Dendritic cell treated with granulocyte-macrophage colony-stimulating factor and Interleukin-4, amounts not matched to agents 40 ng/mL and 50 ng/mL, for 4 days (primary cell): ENCODE results near the gene FKBP1B.
"Not testable (repeated sequence)": the region's sequence is repeated elsewhere in the genome, so short reads cannot be mapped to it uniquely, and the experiment has no call there.

ENCODE experiments used
- H3K27ac Mint-ChIP-seq: one replicate; pipeline ENCODE4 v1.8.0; 2022; ENCODE audit warnings: mild to moderate bottlenecking, mixed read lengths
- H3K27me3 Mint-ChIP-seq: one replicate; pipeline ENCODE4 v1.8.0; 2022; ENCODE audit warnings: mild to moderate bottlenecking, mixed read lengths
- H3K36me3 Mint-ChIP-seq: one replicate; pipeline ENCODE4 v1.8.0; 2022; ENCODE audit warnings: low read depth, mixed read lengths
- H3K4me1 Mint-ChIP-seq: one replicate; pipeline ENCODE4 v1.8.0; 2022; ENCODE audit warnings: low read depth, mixed read lengths
- H3K4me3 Mint-ChIP-seq: one replicate; pipeline ENCODE4 v1.8.0; 2022; ENCODE audit warnings: mild to moderate bottlenecking, moderate library complexity, mixed read lengths
- H3K9me3 Mint-ChIP-seq: one replicate; pipeline ENCODE4 v1.8.0; 2022; ENCODE audit warnings: mixed read lengths
- intact Hi-C: fragments of 100-400 bp; cut with micrococcal nuclease; formaldehyde crosslinking; loops from one replicate; pipeline ENCODE4 v1.15.0; 2022

FKBP1B gene

DNA sequence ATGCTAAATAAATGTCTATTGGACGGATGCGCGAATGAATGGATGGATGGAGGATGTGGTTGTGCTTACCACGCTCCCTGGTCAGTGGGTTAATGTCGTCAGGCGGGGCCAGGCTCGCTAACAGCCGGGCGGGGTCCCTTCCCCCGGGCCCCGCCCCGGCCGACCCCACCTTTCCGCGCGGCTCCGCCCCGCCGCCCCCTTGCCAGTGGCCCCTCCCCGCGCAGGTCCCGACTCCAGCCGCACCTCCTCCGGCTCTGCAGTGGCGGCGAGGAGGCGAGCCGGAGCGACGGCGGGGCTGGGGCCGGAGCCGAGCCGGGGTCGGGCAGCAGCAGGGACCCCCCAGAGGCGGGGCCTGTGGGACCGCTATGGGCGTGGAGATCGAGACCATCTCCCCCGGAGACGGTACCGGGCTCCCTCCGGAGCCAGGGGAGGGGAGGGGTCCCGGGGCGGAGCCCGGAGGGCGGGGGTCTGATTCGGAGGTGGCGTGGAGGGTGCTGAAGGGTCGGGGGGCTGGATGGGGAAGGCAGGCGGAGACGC, at the start of gene FKBP1B:
FKBP1B (plus strand) TSS at position 257 of the 537 bp plus-strand sequence; CDS start at position 366, 109 bp downstream.
- H3K9me3 Mint-ChIP-seq, result no peaks in the 10 kb centered on the region
- peaks cover 19% of the 10 kb centered on the region for H3K27me3 Mint-ChIP-seq
- H3K4me1 Mint-ChIP-seq, result peaks cover 19% of the 10 kb centered on the region
- peaks cover 8% of the 10 kb centered on the region for H3K36me3 Mint-ChIP-seq
- no peak within 1 kb of the TSS for H3K27ac Mint-ChIP-seq
- intact Hi-C loops, result no loop called here
- no peak within 1 kb of the TSS for H3K4me3 Mint-ChIP-seq

DNA sequence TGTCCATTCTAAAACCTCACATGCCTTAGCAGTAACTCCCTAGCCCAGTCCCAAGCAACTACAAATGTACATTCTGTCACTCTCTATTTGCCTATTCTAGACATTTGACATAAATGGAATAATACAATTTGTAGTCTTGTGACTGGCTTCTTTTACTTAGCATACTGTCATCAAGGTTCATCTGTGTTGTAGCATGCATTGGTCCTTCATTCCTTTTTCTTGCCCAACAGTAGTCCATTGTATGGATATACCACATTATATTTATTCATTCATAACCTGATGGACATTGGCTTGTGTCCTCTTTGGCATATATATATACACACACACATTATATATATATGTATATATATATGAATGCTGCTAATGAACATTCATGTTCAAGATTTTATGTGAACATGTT, 41.8 kb upstream of the FKBP1B start:
- Mint-ChIP-seq H3K27me3 (peaks cover 45% of the 10 kb centered on the region), H3K4me3 (no peak overlapping the region), H3K36me3 (no peaks in the 10 kb centered on the region), H3K4me1 (peaks cover 4% of the 10 kb centered on the region), H3K9me3 (no peaks in the 10 kb centered on the region), H3K27ac (no peak overlapping the region)
- intact Hi-C loops, result no loop called here

DNA sequence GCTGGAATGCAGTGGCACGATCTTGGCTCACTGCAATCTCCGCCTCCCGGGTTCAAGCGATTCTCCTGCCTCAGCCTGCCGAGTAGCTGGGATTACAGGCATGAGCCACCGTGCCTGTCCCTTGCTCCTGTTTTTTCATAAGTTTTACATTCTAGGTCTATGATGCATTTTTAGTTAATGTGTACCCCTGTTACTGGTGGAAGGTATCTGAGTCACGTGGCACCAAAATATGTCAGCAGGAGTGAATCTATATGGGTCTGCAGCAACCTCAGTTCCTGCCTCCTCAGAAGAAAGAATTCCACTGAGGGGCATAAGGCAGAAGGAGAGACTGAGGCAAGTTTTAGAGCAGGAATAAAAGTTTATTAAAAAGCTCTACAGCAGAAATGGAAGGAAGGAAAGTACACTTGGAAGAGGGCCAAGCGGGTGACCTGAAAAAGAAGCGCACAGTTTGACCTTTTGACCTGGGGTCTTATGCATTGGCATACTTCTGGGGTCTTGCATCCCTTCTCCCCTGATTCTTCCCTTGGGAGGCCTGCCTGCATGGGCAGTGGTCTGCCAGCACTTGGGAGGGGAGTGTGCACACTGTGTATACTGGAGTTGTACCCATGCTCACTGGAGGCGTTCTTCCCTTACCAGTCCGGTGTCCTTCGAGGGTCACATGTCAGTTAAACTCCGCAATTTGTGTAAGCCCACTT, 40.7 kb upstream of the FKBP1B start:
- H3K4me3 Mint-ChIP-seq, result no peak overlapping the region
- intact Hi-C loops, result no loop called here

DNA sequence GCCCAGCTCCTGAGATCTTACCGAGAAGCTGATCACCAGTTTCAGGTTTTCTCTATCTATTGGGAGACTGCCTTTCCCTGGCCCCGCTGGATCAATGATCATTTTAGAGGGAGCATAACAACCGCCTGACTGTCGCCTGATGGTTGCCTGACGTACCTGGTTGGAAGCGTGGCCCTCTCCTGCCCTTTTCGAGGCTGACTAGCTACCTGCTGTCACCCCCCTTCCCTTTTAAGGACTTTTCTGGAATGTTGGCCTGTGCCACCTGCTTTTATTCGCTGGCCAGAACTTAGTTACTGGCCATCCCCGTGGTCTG, 40.2 kb upstream of the FKBP1B start:
- no peak overlapping the region for H3K27ac Mint-ChIP-seq
- no peak overlapping the region for H3K4me3 Mint-ChIP-seq
- peaks cover 49% of the 10 kb centered on the region for H3K27me3 Mint-ChIP-seq
- H3K9me3 Mint-ChIP-seq, result no peaks in the 10 kb centered on the region
- H3K36me3 Mint-ChIP-seq, result no peaks in the 10 kb centered on the region
- intact Hi-C loops, result no loop called here
- H3K4me1 Mint-ChIP-seq, result peaks cover 9% of the 10 kb centered on the region

More for the DNA sequence above, 40.7 kb upstream of the FKBP1B start:
- H3K27ac Mint-ChIP-seq, result no peak overlapping the region
- H3K4me1 Mint-ChIP-seq, result peaks cover 9% of the 10 kb centered on the region
- H3K27me3 Mint-ChIP-seq, result peaks cover 49% of the 10 kb centered on the region
- no peaks in the 10 kb centered on the region for H3K36me3 Mint-ChIP-seq
- H3K9me3 Mint-ChIP-seq, result no peaks in the 10 kb centered on the region

DNA sequence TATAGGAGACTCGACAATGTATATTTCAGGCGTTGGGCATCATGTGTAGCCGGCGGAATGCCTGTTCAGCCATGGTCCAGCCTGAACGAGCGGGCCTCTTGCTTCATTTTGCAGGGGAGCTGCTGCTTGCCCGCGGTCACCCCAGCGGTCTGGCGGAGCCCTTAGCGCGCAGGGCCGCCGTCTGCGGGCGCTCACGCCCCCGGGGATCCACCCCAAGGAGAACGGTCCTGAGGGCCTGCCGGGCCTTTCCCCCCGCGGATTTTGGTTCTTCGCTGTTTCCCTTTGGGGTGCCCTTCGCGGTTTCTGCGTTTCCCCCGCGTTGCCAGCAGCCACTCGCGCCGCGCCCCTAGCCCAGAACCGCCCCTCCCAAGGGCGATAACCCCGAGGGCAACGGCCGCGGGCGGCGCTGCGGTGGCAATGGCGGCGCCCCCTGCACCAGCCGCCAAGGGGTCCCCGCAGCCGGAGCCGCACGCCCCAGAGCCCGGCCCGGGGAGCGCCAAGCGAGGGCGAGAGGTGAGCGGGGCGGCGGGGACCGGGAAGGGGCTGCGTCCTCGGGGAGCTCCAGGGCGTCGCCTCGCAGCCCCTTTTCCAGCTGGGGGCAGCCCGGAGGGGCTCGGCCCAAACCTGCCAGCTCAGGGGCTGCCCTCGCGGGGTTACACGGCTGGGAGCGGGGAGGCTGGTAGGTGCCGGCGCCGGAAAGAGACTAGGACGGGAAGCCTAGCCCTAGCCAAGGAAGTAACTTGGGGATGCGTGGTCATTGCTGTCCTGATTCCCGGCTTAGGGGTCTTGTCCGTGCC, 39.7 kb upstream of the FKBP1B start, which contains the start of gene MFSD2B:
MFSD2B (plus strand) TSS at position 406 of the 797 bp plus-strand sequence; CDS start at position 418, 12 bp downstream.
- H3K9me3 Mint-ChIP-seq, result no peaks in the 10 kb centered on the region
- no peak within 1 kb of the TSS for H3K27ac Mint-ChIP-seq
- H3K36me3 Mint-ChIP-seq, result no peaks in the 10 kb centered on the region
- peak within 1 kb of the TSS; percentile 57 for H3K4me3 Mint-ChIP-seq
- H3K27me3 Mint-ChIP-seq, result peaks cover 49% of the 10 kb centered on the region
- intact Hi-C loops, result no loop called here
- H3K4me1 Mint-ChIP-seq, result peaks cover 9% of the 10 kb centered on the region

DNA sequence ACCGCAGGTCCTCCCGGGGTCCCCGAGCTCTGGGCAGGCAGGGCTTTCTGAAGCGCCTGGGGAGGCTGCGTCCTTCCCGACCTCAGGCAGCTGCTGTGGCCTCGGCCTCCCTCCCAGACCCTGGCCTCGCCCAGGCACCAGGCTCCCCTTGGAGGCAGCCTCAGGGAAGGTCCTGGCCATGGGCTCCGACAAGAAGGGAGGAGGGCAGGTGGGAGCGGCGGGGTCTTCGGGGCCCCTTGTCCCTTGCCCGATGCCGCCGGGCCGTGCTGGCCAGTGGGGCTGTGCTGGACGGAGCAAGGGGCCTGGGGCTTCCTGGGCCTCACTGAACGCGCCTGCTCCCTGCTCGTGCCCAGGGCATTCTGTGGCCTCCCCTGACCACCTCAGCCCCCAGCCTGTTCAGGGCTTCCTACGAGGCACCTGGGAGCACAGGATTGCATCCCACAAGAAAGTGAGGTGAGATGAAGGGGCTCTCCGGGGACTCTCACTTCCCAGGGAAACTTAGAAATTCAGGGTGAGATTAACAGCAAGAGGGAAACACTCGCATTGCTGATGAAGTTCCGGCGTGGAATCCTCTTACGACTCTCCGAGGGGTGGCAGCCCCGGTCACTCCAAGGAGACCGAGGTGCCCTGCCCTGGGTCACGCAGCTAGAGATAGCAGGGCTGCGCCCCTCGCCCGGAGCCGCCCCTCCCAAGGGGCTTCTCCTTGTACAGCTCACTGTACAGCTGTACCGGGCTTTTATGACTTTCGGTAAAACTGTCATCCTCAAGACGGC, 38.9 kb upstream of the FKBP1B start:
- Mint-ChIP-seq H3K4me3 (peak overlapping the region; percentile 57), H3K27ac (no peak overlapping the region), H3K4me1 (peaks cover 9% of the 10 kb centered on the region), H3K9me3 (no peaks in the 10 kb centered on the region), H3K27me3 (peaks cover 49% of the 10 kb centered on the region), H3K36me3 (no peaks in the 10 kb centered on the region)
- intact Hi-C loops, result no loop called here

DNA sequence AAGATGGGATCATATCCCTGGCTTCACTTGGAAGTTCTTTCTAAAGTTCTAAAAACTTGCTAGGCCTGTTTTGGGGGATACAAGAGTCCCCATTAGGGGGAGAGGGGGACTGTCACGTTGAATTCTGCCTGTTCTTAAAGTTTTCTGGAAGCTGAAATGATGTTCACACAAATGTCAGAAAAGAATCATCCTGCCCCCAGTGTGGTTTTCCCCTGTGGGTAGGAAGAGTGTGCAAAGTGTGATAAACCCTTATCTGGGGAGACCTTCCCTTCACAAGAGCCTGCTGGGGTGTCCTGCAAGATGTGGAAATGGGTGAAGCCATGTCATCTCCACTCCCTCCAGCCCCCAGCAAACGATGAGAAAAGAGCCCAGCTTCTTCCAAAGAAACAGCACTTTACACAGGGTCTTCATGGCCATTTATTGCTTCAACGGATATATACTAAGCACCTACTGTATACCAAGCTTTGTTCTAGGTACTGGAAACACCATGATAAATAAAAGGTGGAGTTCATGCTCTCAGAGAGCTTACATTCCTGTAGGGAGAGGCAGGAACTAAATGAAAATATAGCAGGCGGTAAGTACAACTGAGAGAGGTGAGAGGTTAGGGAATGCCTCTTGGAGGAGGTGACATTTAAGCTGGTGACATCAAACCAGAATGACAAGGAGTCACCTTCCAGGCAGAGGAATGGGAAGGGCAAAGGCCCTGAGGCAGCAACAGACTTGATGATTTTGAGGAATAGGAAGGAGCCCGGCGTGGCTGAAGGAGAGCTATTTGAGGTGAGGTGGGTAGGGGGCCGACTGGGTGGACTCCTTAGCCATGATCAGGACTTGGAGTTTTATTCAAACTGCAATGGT, 38.1 kb upstream of the FKBP1B start:
- no peaks in the 10 kb centered on the region for H3K36me3 Mint-ChIP-seq
- no peak overlapping the region for H3K4me3 Mint-ChIP-seq
- no peak overlapping the region for H3K27ac Mint-ChIP-seq
- peaks cover 9% of the 10 kb centered on the region for H3K4me1 Mint-ChIP-seq
- peaks cover 49% of the 10 kb centered on the region for H3K27me3 Mint-ChIP-seq
- intact Hi-C loops, result no loop called here
- H3K9me3 Mint-ChIP-seq, result no peaks in the 10 kb centered on the region

DNA sequence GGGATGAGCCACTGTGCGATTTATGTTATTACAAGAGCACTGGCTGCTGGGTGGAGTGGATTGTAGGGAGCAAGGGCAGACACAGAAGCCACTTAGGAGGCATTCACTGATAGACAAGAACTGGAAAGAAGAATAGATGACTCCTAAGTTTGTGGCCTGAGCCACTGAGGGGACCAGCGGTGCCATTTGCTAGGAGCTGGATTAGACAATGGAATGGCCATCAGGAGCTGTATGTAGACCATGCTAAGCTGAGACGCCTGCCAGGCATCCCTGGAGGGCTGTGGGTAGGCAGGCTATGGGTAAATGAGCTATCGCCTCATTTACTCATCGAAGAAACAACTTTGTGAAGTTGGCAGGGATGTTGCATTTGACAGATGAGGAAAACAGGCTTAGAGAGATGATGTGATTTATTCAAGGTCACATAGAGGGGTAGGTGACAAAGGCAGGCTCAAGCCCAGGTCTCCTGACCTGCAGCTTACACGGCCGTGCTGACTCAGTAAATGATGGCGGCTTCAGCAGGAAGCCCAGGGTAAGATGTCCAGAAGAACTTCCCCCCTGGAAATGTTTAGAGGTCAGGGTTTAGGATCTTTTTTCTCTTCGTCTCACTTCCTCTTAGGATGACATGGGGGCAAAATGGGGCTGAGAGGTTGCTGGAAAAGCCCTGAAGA, 36.9 kb upstream of the FKBP1B start:
- Mint-ChIP-seq H3K4me3 (no peak overlapping the region), H3K27ac (no peak overlapping the region), H3K27me3 (peaks cover 49% of the 10 kb centered on the region), H3K9me3 (no peaks in the 10 kb centered on the region), H3K4me1 (peaks cover 9% of the 10 kb centered on the region), H3K36me3 (no peaks in the 10 kb centered on the region)
- intact Hi-C loops, result no loop called here

DNA sequence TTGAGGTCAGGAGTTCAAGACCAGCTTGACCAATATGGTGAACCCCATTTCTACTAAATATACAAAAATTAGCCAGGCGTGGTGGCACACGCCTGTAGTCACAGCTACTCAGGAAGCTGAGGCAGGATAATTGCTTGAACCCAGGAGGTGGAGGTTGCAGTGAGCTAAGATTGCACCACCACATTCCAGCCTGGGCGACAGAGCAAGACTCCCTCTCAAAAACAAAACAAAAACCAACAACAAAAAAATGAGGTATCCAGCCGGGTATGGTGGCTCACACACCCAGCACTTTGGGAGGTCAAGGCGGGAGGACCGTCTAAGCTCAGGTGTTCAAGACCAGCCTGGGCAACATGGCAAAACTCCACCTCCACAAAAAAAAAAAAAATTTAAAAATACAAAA, 34.6 kb upstream of the FKBP1B start:
- H3K27ac Mint-ChIP-seq, H3K4me1 Mint-ChIP-seq, H3K9me3 Mint-ChIP-seq, intact Hi-C loops, H3K36me3 Mint-ChIP-seq, H3K4me3 Mint-ChIP-seq: not testable (repeated sequence)
- H3K27me3 Mint-ChIP-seq, result peaks cover 31% of the 10 kb centered on the region

DNA sequence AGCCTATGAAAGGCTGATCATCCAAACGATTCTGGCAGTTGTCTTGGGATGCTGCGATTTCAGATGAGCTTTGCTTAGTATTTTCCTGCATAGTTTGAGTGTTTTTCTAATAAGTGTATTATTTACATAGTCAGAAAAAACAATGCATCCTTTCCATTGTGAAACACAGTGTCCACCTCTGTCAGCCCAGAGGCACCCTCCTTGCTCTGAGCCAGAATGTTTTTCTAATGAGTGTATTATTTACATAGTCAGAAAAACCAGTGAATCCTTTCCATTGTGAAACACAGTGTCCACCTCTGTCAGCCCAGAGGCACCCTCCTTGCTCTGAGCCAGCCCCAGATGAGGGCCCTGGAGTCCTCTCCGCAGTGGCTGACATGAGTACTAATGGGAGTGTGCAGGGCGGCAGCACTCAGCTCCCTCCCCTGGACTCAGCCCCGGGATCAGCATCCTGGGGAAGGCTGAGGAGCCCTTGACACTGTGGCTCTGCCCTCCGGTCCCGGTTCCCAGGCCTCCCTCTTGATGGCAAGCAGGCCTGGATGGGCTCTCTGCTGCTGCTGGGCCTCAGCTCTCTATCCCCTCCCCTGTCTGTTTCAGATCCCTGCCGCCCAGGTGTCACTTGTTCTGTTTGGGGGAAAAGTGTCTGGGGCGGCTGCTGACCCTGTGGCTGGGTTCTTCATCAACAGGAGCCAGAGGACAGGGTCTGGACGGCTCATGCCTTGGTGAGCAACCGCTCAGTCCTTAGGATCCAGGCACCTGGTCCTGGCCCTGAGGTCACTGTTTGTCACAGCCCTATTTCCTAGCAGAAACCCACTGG, 33.8 kb upstream of the FKBP1B start:
- Mint-ChIP-seq H3K9me3 (no peaks in the 10 kb centered on the region), H3K36me3 (no peaks in the 10 kb centered on the region), H3K27ac (no peak overlapping the region), H3K4me1 (peaks cover 9% of the 10 kb centered on the region), H3K27me3 (peaks cover 22% of the 10 kb centered on the region), H3K4me3 (no peak overlapping the region)
- intact Hi-C loops, result no loop called here

DNA sequence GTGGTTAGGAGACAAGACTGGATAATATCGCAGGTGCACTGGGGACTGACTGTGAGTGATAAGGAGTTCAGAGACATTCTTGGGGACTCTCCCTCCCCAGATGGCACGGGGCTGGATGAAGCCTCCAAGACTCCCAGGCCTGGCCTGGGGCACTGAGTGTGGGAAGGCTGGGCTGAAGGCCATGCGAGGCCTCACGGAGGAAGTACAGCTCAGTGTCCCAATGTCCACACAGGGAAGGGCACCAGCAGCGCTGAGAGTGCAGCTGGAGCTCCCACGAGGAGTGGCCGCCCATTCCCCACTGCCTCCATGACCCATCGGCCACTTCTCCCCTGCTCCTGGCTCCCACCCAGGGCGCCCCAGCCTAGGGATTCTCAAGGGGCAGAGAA, 33.2 kb upstream of the FKBP1B start:
- H3K4me3 Mint-ChIP-seq, result no peak overlapping the region
- peaks cover 16% of the 10 kb centered on the region for H3K27me3 Mint-ChIP-seq
- H3K9me3 Mint-ChIP-seq, result no peaks in the 10 kb centered on the region
- no peak overlapping the region for H3K27ac Mint-ChIP-seq
- peaks cover 9% of the 10 kb centered on the region for H3K4me1 Mint-ChIP-seq
- no peaks in the 10 kb centered on the region for H3K36me3 Mint-ChIP-seq
- intact Hi-C loops, result no loop called here
